Vein endothelial cell (primary cell): ENCODE results near the gene PCDHGA8. TPM values are rescaled to one million over a fixed set of nuclear protein-coding genes. Genes with fewer than 3 reads are reported as not detected.

Source experiments
- total RNA-seq: library from RNA; depleted of rRNA; stranded (reverse); fragments of >200 nt; gene quantifications from 2 replicates; pipeline ENCODE4 v1.2.3, GENCODE V29; 2012

PCDHGA8 gene
- total RNA-seq = 2.0 and 2.9 TPM in 2 replicates

GRCh38 chr5:141392429-141393198 is at the start of gene PCDHGA8:
TSS of gene PCDHGA8 (plus strand) at chr5:141392633. CDS start at chr5:141392814, 181 bp downstream.

GRCh38 chr5:141343242-141343952 is 49.0 kb upstream of the PCDHGA8 start, which contains the start of gene PCDHGA3:
TSS of gene PCDHGA3 (plus strand) at chr5:141343829. CDS start at chr5:141344034, 205 bp downstream.

GRCh38 chr5:141349917-141350619 is 42.4 kb upstream of the PCDHGA8 start, which contains the start of gene PCDHGB1:
TSS of gene PCDHGB1 (plus strand) at chr5:141350099. CDS start at chr5:141350261, 162 bp downstream.

GRCh38 chr5:141354900-141355469 is 37.4 kb upstream of the PCDHGA8 start, which contains the start of gene PCDHGA4:
TSS of gene PCDHGA4 (plus strand) at chr5:141355021. CDS start at chr5:141355108, 87 bp downstream.

GRCh38 chr5:141359790-141360426 is 32.5 kb upstream of the PCDHGA8 start, which contains the start of gene PCDHGB2:
TSS of gene PCDHGB2 (plus strand) at chr5:141359994. CDS start at chr5:141360136, 142 bp downstream.

GRCh38 chr5:141363952-141364660 is 28.3 kb upstream of the PCDHGA8 start, which contains the start of gene PCDHGA5:
TSS of gene PCDHGA5 (plus strand) at chr5:141364162. CDS start at chr5:141364331, 169 bp downstream.

GRCh38 chr5:141369994-141370848 is 22.2 kb upstream of the PCDHGA8 start, which contains the start of gene PCDHGB3:
TSS of gene PCDHGB3 (plus strand) at chr5:141370242. CDS start at chr5:141370395, 153 bp downstream.

GRCh38 chr5:141373673-141374317 is 18.6 kb upstream of the PCDHGA8 start, which contains the start of gene PCDHGA6:
TSS of gene PCDHGA6 (plus strand) at chr5:141373891. CDS start at chr5:141374084, 193 bp downstream.

GRCh38 chr5:141382469-141383294 is 9.8 kb upstream of the PCDHGA8 start, which contains the start of gene PCDHGA7:
TSS of gene PCDHGA7 (plus strand) at chr5:141382742. CDS start at chr5:141382900, 158 bp downstream.

GRCh38 chr5:141387557-141388311 is 4.7 kb upstream of the PCDHGA8 start, which contains the start of gene PCDHGB4:
TSS of gene PCDHGB4 (plus strand) at chr5:141387698. CDS start at chr5:141387885, 187 bp downstream.

GRCh38 chr5:141397756-141398551 is 5.5 kb downstream of the PCDHGA8 start, which contains the start of gene PCDHGB5:
TSS of gene PCDHGB5 (plus strand) at chr5:141397947. CDS start at chr5:141398128, 181 bp downstream.

GRCh38 chr5:141402553-141403243 is 10.3 kb downstream of the PCDHGA8 start, which contains the start of gene PCDHGA9:
TSS of gene PCDHGA9 (plus strand) at chr5:141402778. CDS start at chr5:141402953, 175 bp downstream.

GRCh38 chr5:141407790-141408505 is 15.5 kb downstream of the PCDHGA8 start, which contains the start of gene PCDHGB6:
TSS of gene PCDHGB6 (plus strand) at chr5:141408021. CDS start at chr5:141408203, 182 bp downstream.

GRCh38 chr5:141412854-141413539 is 20.6 kb downstream of the PCDHGA8 start, which contains the start of gene PCDHGA10:
TSS of gene PCDHGA10 (plus strand) at chr5:141412987. CDS start at chr5:141413176, 189 bp downstream.

